Measurements from ENCODE around the gene WDR70. TPM values are rescaled to one million over a fixed set of nuclear protein-coding genes. Genes with fewer than 3 reads are reported as not detected.

Gene WDR70
- total RNA-seq, 1 experiment from 2014 or later = 35.0 TPM

DNA sequence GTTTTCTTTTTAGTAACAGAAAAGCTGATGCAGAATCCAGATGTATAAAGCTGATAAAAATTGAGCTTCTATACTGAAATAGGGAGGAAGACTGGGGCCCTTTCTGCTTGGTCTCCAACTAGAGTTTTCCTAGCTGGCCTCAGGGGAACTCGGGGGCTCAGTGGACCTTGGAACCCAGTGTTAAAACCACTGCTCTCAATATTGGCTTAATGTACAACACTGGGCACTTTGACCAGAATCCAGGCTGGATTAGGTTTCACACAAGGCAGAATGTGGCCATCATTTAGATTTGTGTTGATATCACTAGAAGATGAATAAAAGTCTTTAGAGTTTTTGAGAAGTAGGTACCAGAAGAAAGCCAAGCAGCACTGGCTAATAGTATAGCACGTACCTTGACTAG lies 346.1 kb downstream of the WDR70 start (continued):
- TF ChIP-seq, protein P1, sequence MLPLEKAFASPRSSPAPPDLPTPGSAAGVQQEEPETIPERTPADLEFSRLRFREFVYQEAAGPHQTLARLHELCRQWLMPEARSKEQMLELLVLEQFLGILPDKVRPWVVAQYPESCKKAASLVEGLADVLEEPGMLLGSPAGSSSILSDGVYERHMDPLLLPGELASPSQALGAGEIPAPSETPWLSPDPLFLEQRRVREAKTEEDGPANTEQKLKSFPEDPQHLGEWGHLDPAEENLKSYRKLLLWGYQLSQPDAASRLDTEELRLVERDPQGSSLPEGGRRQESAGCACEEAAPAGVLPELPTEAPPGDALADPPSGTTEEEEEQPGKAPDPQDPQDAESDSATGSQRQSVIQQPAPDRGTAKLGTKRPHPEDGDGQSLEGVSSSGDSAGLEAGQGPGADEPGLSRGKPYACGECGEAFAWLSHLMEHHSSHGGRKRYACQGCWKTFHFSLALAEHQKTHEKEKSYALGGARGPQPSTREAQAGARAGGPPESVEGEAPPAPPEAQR (CRISPR knock-in tag; IDR thresholded peaks at IDR 0.05) = no peak
- TF ChIP-seq, protein P2, sequence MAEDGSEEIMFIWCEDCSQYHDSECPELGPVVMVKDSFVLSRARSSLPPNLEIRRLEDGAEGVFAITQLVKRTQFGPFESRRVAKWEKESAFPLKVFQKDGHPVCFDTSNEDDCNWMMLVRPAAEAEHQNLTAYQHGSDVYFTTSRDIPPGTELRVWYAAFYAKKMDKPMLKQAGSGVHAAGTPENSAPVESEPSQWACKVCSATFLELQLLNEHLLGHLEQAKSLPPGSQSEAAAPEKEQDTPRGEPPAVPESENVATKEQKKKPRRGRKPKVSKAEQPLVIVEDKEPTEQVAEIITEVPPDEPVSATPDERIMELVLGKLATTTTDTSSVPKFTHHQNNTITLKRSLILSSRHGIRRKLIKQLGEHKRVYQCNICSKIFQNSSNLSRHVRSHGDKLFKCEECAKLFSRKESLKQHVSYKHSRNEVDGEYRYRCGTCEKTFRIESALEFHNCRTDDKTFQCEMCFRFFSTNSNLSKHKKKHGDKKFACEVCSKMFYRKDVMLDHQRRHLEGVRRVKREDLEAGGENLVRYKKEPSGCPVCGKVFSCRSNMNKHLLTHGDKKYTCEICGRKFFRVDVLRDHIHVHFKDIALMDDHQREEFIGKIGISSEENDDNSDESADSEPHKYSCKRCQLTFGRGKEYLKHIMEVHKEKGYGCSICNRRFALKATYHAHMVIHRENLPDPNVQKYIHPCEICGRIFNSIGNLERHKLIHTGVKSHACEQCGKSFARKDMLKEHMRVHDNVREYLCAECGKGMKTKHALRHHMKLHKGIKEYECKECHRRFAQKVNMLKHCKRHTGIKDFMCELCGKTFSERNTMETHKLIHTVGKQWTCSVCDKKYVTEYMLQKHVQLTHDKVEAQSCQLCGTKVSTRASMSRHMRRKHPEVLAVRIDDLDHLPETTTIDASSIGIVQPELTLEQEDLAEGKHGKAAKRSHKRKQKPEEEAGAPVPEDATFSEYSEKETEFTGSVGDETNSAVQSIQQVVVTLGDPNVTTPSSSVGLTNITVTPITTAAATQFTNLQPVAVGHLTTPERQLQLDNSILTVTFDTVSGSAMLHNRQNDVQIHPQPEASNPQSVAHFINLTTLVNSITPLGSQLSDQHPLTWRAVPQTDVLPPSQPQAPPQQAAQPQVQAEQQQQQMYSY (CRISPR knock-in tag; IDR thresholded peaks at IDR 0.05) = no peak
- no peak for TF ChIP-seq JUN (CRISPR knock-in tag; IDR thresholded peaks at IDR 0.05)
- TF ChIP-seq, protein P3, sequence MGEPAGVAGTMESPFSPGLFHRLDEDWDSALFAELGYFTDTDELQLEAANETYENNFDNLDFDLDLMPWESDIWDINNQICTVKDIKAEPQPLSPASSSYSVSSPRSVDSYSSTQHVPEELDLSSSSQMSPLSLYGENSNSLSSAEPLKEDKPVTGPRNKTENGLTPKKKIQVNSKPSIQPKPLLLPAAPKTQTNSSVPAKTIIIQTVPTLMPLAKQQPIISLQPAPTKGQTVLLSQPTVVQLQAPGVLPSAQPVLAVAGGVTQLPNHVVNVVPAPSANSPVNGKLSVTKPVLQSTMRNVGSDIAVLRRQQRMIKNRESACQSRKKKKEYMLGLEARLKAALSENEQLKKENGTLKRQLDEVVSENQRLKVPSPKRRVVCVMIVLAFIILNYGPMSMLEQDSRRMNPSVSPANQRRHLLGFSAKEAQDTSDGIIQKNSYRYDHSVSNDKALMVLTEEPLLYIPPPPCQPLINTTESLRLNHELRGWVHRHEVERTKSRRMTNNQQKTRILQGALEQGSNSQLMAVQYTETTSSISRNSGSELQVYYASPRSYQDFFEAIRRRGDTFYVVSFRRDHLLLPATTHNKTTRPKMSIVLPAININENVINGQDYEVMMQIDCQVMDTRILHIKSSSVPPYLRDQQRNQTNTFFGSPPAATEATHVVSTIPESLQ (CRISPR knock-in tag; IDR thresholded peaks at IDR 0.05) = no peak
- TF ChIP-seq CBFB (CRISPR knock-in tag; IDR thresholded peaks at IDR 0.05; ENCODE audit: low read depth) = no peak

DNA sequence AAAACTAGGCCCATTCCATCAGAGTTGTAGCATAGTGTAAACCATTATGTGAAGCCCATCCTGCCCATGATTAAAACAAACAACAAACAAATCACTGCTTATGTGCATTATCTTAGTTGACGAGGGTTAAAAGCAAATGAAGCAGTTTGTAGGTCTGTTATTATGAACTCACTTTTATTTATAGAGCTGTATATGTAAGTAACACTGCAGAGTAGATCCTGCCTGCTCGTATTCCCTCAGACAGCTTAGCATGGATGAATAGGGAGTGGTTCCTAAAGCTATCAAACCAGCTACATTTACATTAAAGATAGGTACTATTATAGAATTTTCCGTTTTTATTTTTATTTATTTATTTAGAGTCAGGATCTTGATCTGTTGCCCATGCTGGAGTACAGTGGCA lies 348.1 kb downstream of the WDR70 start:
- Mint-ChIP-seq H3K9me3 (no peaks in the 10 kb centered on the region), H3K4me1 (peaks cover 2% of the 10 kb centered on the region; the same call in 1 of the 2 replicates), H3K27me3 (ENCODE audit: low read depth) (no peaks in the 10 kb centered on the region), H3K27ac (no peak overlapping the region), H3K4me3 (no peak overlapping the region), H3K36me3 (no peaks in the 10 kb centered on the region; the same call in 1 of the 2 replicates)
- DNase-seq (ENCODE audit: low spot score) (no peak), ATAC-seq (no peak)
- ChIA-PET POLR2A (no interaction called here), CTCF (interaction anchor here (1.3 kb wide), 1 partner anchor 8 kb away, joined by 4 read pairs; no protein-coding TSS in a partner anchor)
- TF ChIP-seq, protein P4, sequence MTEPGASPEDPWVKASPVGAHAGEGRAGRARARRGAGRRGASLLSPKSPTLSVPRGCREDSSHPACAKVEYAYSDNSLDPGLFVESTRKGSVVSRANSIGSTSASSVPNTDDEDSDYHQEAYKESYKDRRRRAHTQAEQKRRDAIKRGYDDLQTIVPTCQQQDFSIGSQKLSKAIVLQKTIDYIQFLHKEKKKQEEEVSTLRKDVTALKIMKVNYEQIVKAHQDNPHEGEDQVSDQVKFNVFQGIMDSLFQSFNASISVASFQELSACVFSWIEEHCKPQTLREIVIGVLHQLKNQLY (CRISPR knock-in tag; IDR thresholded peaks at IDR 0.05) = no peak
- TF ChIP-seq ETV6 (CRISPR knock-in tag; IDR thresholded peaks at IDR 0.05) = no peak
- TF ChIP-seq JAZF1 (CRISPR knock-in tag; IDR thresholded peaks at IDR 0.05) = no peak

DNA sequence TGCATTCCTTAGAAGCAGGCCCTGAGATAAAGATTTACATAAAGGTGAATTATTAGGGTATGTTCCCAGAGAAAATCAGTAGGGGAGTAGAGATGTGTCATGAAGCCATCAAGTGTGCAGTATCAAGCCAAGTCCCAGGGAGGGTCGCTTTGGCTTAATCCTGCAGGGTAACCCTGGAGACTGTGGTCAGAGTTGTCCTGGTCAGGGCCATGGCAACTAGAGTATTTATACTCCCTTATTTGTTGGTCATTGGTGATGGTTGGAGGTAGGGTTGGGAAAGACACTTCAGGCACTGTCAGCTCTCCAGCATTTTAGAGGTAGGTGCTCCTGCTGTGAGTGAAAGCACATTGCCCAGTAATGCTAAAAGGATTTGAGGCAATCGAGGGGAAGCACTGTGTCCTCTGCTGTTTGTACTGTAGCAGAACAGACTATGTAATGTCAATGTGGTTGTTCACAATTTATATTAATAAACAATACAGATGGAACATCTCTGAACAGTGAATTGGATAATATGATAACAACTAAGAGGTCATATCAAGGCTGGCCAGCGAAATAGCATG lies 351.9 kb downstream of the WDR70 start:
- Mint-ChIP-seq H3K4me1 (no peaks in the 10 kb centered on the region), H3K36me3 (no peaks in the 10 kb centered on the region; the same call in 1 of the 2 replicates), H3K4me3 (no peak overlapping the region), H3K9me3 (no peaks in the 10 kb centered on the region), H3K27me3 (ENCODE audit: low read depth) (no peaks in the 10 kb centered on the region), H3K27ac (no peak overlapping the region)
- CTCF ChIA-PET = no interaction called here
- ATAC-seq (no peak), DNase-seq (ENCODE audit: low spot score) (no peak)
- POLR2A ChIA-PET = no interaction called here
- TF ChIP-seq ETV6 (CRISPR knock-in tag; IDR thresholded peaks at IDR 0.05) = no peak
- no peak for TF ChIP-seq SMAD3 (CRISPR knock-in tag; IDR thresholded peaks at IDR 0.05; ENCODE audit: borderline replicate concordance)
- TF ChIP-seq ZNF121 (CRISPR knock-in tag; IDR thresholded peaks at IDR 0.05) = no peak
- no peak for TF ChIP-seq ZNF317 (CRISPR knock-in tag; IDR thresholded peaks at IDR 0.05; ENCODE audit: borderline replicate concordance, low read depth)
- TF ChIP-seq PRRX2 (CRISPR knock-in tag; IDR thresholded peaks at IDR 0.05) = no peak
- TF ChIP-seq NFATC4 (CRISPR knock-in tag; IDR thresholded peaks at IDR 0.05) = no peak
- TF ChIP-seq, protein P5, sequence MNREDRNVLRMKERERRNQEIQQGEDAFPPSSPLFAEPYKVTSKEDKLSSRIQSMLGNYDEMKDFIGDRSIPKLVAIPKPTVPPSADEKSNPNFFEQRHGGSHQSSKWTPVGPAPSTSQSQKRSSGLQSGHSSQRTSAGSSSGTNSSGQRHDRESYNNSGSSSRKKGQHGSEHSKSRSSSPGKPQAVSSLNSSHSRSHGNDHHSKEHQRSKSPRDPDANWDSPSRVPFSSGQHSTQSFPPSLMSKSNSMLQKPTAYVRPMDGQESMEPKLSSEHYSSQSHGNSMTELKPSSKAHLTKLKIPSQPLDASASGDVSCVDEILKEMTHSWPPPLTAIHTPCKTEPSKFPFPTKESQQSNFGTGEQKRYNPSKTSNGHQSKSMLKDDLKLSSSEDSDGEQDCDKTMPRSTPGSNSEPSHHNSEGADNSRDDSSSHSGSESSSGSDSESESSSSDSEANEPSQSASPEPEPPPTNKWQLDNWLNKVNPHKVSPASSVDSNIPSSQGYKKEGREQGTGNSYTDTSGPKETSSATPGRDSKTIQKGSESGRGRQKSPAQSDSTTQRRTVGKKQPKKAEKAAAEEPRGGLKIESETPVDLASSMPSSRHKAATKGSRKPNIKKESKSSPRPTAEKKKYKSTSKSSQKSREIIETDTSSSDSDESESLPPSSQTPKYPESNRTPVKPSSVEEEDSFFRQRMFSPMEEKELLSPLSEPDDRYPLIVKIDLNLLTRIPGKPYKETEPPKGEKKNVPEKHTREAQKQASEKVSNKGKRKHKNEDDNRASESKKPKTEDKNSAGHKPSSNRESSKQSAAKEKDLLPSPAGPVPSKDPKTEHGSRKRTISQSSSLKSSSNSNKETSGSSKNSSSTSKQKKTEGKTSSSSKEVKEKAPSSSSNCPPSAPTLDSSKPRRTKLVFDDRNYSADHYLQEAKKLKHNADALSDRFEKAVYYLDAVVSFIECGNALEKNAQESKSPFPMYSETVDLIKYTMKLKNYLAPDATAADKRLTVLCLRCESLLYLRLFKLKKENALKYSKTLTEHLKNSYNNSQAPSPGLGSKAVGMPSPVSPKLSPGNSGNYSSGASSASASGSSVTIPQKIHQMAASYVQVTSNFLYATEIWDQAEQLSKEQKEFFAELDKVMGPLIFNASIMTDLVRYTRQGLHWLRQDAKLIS (CRISPR knock-in tag; IDR thresholded peaks at IDR 0.05; ENCODE audit: borderline replicate concordance) = no peak
- TF ChIP-seq, protein P6, sequence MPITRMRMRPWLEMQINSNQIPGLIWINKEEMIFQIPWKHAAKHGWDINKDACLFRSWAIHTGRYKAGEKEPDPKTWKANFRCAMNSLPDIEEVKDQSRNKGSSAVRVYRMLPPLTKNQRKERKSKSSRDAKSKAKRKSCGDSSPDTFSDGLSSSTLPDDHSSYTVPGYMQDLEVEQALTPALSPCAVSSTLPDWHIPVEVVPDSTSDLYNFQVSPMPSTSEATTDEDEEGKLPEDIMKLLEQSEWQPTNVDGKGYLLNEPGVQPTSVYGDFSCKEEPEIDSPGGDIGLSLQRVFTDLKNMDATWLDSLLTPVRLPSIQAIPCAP (CRISPR knock-in tag; IDR thresholded peaks at IDR 0.05) = no peak
- no peak for TF ChIP-seq ZNF396 (CRISPR knock-in tag; IDR thresholded peaks at IDR 0.05; ENCODE audit: borderline replicate concordance)
- TF ChIP-seq NFE2L1 (CRISPR knock-in tag; IDR thresholded peaks at IDR 0.05) = no peak
- no peak for TF ChIP-seq TCF7 (CRISPR knock-in tag; IDR thresholded peaks at IDR 0.05; ENCODE audit: low read depth)
- no peak for TF ChIP-seq SP1 (CRISPR knock-in tag; conservative IDR thresholded peaks at IDR 0.05)
- TF ChIP-seq NR1H2 (CRISPR knock-in tag; IDR thresholded peaks at IDR 0.05) = no peak

Measured in WTC11 (cell line).